PC-9 (cell line): ENCODE results near the gene CLDN17. TPM values are rescaled to one million over a fixed set of nuclear protein-coding genes. Genes with fewer than 3 reads are reported as not detected.

Experiments
- BruUV-seq: library from RNA; stranded (reverse); fragments of 400-500 nt; replicated peaks from 2 replicates; lab custom pipeline; 2021; lab: Mats Ljungman, UMichigan
- CTCF ChIA-PET: fragments of 300-600 bp; sonication (Branson Sonifier 250); formaldehyde crosslinking; loops from one replicate; lab custom pipeline; 2022; ENCODE audit warnings: antibody characterized with exemption; lab: Charles Lee
- POLR2A ChIA-PET: fragments of 300-600 bp; sonication (Branson Sonifier 250); formaldehyde crosslinking; loops from one replicate; lab custom pipeline; 2022; ENCODE audit warnings: antibody characterized with exemption; ENCODE audit not compliant: unreplicated experiment; lab: Charles Lee
- DNase-seq, 2 experiments: peaks; one replicate each; pipeline versions ENCODE4 v3.0.0 to v3.0.0-alpha.2; 2015 to 2022; ENCODE audit warnings: mixed read lengths in 1 of 2
- H2AFZ ChIP-seq: fragments of 200-600 bp; sonication (generic); 2 replicates; pipeline ENCODE4 v1.8.1; 2017; ENCODE audit warnings: antibody characterized with exemption
- H3F3A ChIP-seq: fragments of 200-600 bp; sonication (generic); 2 replicates; pipeline ENCODE4 v1.8.1; 2017; ENCODE audit warnings: antibody characterized with exemption, mild to moderate bottlenecking, low read depth; ENCODE audit not compliant: insufficient read depth
- H3K27ac ChIP-seq: fragments of 200-600 bp; sonication (generic); 2 replicates; pipeline ENCODE4 v1.6.1; 2016; ENCODE audit warnings: mixed run types
- H3K27me3 ChIP-seq: fragments of 200-600 bp; sonication (generic); 2 replicates; pipeline ENCODE4 v1.6.1; 2016; ENCODE audit warnings: low read depth, mixed run types; ENCODE audit not compliant: insufficient read depth
- H3K36me3 ChIP-seq: fragments of 200-600 bp; sonication (generic); 2 replicates; pipeline ENCODE4 v1.6.1; 2016; ENCODE audit warnings: low read depth, mixed run types
- H3K4me1 ChIP-seq: fragments of 200-600 bp; sonication (generic); replicated peaks from 2 replicates; pipeline ENCODE4 v1.6.1; 2016; ENCODE audit warnings: mixed run types; ENCODE audit not compliant: insufficient read depth
- H3K4me2 ChIP-seq: fragments of 200-600 bp; sonication (generic); 2 replicates; pipeline ENCODE4 v1.6.1; 2017; ENCODE audit warnings: mixed run types
- H3K4me3 ChIP-seq: fragments of 200-600 bp; sonication (generic); 2 replicates; pipeline ENCODE4 v1.6.1; 2016; ENCODE audit warnings: mixed run types
- H3K79me2 ChIP-seq: fragments of 200-600 bp; sonication (generic); 2 replicates; pipeline ENCODE4 v1.6.1; 2017; ENCODE audit warnings: low read depth, mixed run types
- H3K9me2 ChIP-seq: fragments of 200-600 bp; sonication (generic); 2 replicates; pipeline ENCODE4 v1.8.1; 2017; ENCODE audit warnings: mild to moderate bottlenecking; ENCODE audit not compliant: insufficient read depth
- H3K9me3 ChIP-seq: fragments of 200-600 bp; sonication (generic); 2 replicates; pipeline ENCODE4 v1.8.1; 2016; ENCODE audit warnings: low read depth; ENCODE audit not compliant: insufficient read depth
- H4K20me1 ChIP-seq: fragments of 200-600 bp; sonication (generic); 2 replicates; pipeline ENCODE4 v1.8.1; 2017; ENCODE audit not compliant: insufficient read depth
- EZH2 ChIP-seq: fragments of 200-600 bp; sonication (generic); IDR thresholded peaks from 2 replicates; pipeline ENCODE4 v1.8.0; 2017; ENCODE audit warnings: antibody characterized with exemption, low read depth
- intact Hi-C: fragments of 100-400 bp; cut with micrococcal nuclease; formaldehyde crosslinking; loops from one replicate; pipeline ENCODE4 v1.10.0; 2022; ENCODE audit not compliant: unreplicated experiment
- total RNA-seq: library from RNA; stranded (reverse); gene quantifications from 2 replicates; pipeline ENCODE4 v1.2.3, GENCODE V29; 2021
- TF ChIP-seq, protein P1 (sequence below): fragments of 200-600 bp; sonication (generic); conservative IDR thresholded peaks from 2 replicates; pipeline ENCODE4 v1.6.1; 2017; ENCODE audit warnings: mixed run types, antibody characterized with exemption, mild to moderate bottlenecking, moderate library complexity

The CLDN17 gene
- total RNA-seq, 1 experiment from 2014 or later, result not detected

DNA sequence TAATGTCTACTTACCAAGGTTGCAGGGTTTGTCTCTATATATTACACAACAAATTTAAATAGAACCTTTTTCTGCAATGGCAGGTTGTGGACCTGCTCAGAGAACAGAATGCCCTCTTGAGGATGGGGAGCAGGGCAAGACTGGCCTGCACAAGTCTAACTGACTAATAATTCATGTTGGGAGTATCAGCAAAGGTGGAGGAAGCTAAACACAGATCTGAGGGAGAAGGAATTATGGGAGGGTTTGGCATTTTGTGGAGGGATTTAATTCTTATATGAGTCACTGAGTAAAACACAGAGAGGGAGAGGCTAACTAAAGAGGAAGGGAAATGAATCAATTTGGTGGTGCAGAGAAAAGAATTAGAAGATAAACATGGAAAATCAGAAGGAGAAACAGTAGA lies 40.0 kb downstream of the CLDN17 start:
- Histone ChIP-seq H3K4me1 (no peaks in the 10 kb centered on the region), H3K4me2 (no peak overlapping the region), H3K79me2 (no peaks in the 10 kb centered on the region), H3K9me3 (no peaks in the 10 kb centered on the region), H3K9me2 (no peaks in the 10 kb centered on the region), H3K36me3 (no peaks in the 10 kb centered on the region), H3K27ac (no peak overlapping the region), H3K27me3 (no peaks in the 10 kb centered on the region), H3K4me3 (no peak overlapping the region), H4K20me1 (no peaks in the 10 kb centered on the region), H2AFZ (no peak overlapping the region), H3F3A (no peaks in the 10 kb centered on the region)
- ChIA-PET CTCF (no interaction called here), POLR2A (no interaction called here)
- no TSS peak for BruUV-seq
- intact Hi-C loops, result no loop called here
- TF ChIP-seq EZH2, result no peak
- TF ChIP-seq, protein P1, sequence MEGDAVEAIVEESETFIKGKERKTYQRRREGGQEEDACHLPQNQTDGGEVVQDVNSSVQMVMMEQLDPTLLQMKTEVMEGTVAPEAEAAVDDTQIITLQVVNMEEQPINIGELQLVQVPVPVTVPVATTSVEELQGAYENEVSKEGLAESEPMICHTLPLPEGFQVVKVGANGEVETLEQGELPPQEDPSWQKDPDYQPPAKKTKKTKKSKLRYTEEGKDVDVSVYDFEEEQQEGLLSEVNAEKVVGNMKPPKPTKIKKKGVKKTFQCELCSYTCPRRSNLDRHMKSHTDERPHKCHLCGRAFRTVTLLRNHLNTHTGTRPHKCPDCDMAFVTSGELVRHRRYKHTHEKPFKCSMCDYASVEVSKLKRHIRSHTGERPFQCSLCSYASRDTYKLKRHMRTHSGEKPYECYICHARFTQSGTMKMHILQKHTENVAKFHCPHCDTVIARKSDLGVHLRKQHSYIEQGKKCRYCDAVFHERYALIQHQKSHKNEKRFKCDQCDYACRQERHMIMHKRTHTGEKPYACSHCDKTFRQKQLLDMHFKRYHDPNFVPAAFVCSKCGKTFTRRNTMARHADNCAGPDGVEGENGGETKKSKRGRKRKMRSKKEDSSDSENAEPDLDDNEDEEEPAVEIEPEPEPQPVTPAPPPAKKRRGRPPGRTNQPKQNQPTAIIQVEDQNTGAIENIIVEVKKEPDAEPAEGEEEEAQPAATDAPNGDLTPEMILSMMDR, result no peak
- DNase-seq, result no peak

DNA sequence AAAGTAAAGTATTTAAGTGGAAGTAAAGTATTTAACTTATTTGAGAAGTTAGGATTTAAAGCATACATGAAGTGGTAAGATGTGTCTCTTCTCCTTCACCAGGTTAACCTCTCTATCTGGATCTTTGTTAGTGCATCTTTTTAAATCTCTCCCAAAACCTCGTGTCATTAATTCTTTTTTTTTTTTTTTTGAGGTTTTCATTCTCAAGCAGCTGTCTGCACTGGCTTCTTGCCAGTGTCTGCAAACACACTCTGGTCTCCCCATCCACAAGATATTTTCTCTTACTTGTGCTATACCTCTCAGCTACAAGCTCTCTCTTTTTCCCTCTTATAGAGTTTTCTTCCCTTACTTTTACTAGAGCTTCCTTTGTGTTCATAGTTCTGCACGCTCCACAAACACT lies 49.0 kb downstream of the CLDN17 start:
- Histone ChIP-seq H3K4me3 (no peak overlapping the region), H3F3A (no peaks in the 10 kb centered on the region), H3K9me2 (no peaks in the 10 kb centered on the region), H2AFZ (no peak overlapping the region), H3K4me2 (no peak overlapping the region), H3K27ac (no peak overlapping the region), H3K9me3 (no peaks in the 10 kb centered on the region), H4K20me1 (no peaks in the 10 kb centered on the region), H3K4me1 (no peaks in the 10 kb centered on the region), H3K79me2 (no peaks in the 10 kb centered on the region), H3K27me3 (no peaks in the 10 kb centered on the region), H3K36me3 (no peaks in the 10 kb centered on the region)
- no peak for DNase-seq
- ChIA-PET CTCF (no interaction called here), POLR2A (no interaction called here)
- BruUV-seq, result no TSS peak
- TF ChIP-seq, protein P1, result no peak
- TF ChIP-seq EZH2, result no peak
- intact Hi-C loops, result no loop called here

DNA sequence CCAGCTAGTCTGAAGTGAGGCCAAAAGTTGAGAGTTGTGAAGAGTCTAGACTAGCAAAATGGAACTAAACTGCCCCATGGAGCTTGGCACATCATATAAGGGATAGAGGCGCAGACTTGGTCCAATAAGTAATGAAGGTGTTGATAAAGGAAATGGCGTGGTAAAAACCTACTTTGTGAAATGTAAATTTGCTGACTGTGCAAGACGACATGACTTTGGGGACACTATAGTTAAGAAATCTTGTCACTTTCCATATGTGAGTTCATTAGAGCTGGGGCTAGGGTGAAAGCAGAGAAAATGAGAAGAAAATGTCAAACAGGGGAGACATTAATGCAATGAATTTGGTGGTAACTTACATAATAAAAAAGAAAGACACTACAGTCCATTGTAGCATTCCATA lies 50.1 kb downstream of the CLDN17 start:
- H3K4me3 ChIP-seq, result no peak overlapping the region
- intact Hi-C loops, result no loop called here
- POLR2A ChIA-PET, result no interaction called here
- no peaks in the 10 kb centered on the region for H4K20me1 ChIP-seq
- TF ChIP-seq, protein P1, result no peak
- no peak for TF ChIP-seq EZH2
- CTCF ChIA-PET, result no interaction called here
- H3K9me3 ChIP-seq, result no peaks in the 10 kb centered on the region
- H3K36me3 ChIP-seq, result no peaks in the 10 kb centered on the region
- H3K79me2 ChIP-seq, result no peaks in the 10 kb centered on the region
- no peak overlapping the region for H3K27ac ChIP-seq
- H3K27me3 ChIP-seq, result no peaks in the 10 kb centered on the region
- H3K4me1 ChIP-seq, result no peaks in the 10 kb centered on the region
- H3K4me2 ChIP-seq, result no peak overlapping the region
- DNase-seq, result no peak
- H3K9me2 ChIP-seq, result no peaks in the 10 kb centered on the region
- no peaks in the 10 kb centered on the region for H3F3A ChIP-seq
- BruUV-seq, result no TSS peak
- no peak overlapping the region for H2AFZ ChIP-seq

Other genes with a start within 250 kb of the CLDN17 start
- not detected in 2 replicates for gene GRIK1, start 226.8 kb downstream of the CLDN17 start, total RNA-seq
- 0.55 and 1.2 TPM in 2 replicates for gene CLDN8, start 49.3 kb upstream of the CLDN17 start, total RNA-seq
- gene KRTAP24-1, start 116.1 kb upstream of the CLDN17 start, total RNA-seq, result not detected in 2 replicates
- gene KRTAP25-1, start 122.7 kb upstream of the CLDN17 start, total RNA-seq, result not detected in 2 replicates
- gene KRTAP26-1, start 153.5 kb upstream of the CLDN17 start, total RNA-seq, result not detected in 2 replicates
- not detected in 2 replicates for gene KRTAP27-1, start 170.9 kb upstream of the CLDN17 start, total RNA-seq
- not detected in 2 replicates for gene KRTAP23-1, start 181.8 kb upstream of the CLDN17 start, total RNA-seq
- gene KRTAP13-2, start 205.5 kb upstream of the CLDN17 start, total RNA-seq, result not detected in 2 replicates
- gene KRTAP13-1, start 229.2 kb upstream of the CLDN17 start, total RNA-seq, result not detected in 2 replicates